Keratinocyte (primary cell): ENCODE results near the gene ZFP36L1. TPM values are rescaled to one million over a fixed set of nuclear protein-coding genes. Genes with fewer than 3 reads are reported as not detected.
"Not testable (repeated sequence)": the region's sequence is repeated elsewhere in the genome, so short reads cannot be mapped to it uniquely, and the experiment has no call there.

Source experiments
- DNase-seq: peaks from one replicate; pipeline ENCODE4 v3.0.0-alpha.2; 2011; ENCODE audit warnings: low read depth, missing footprints, low spot score
- FAIRE-seq: peaks from 2 replicates; lab custom pipeline; 2011; peaks lifted over from hg19 to GRCh38; lab: Jason Lieb, UNC
- H2AFZ ChIP-seq: 2 replicates; pipeline ENCODE4 v1.6.0; 2012; ENCODE audit warnings: low read length, control low read depth, inconsistent platforms; ENCODE audit not compliant: control insufficient read depth
- H3K27ac ChIP-seq: 2 replicates; pipeline ENCODE4 v1.5.1; 2011; ENCODE audit warnings: low read length; ENCODE audit not compliant: control insufficient read depth, insufficient read depth
- H3K27me3 ChIP-seq: 3 replicates; pipeline ENCODE4 v1.6.0; 2011; ENCODE audit warnings: low read length; ENCODE audit not compliant: control insufficient read depth, insufficient read depth; ENCODE audit errors: extremely low read depth
- H3K36me3 ChIP-seq, 2 experiments: 2 replicates in 1 of 2; 3 replicates in 1 of 2; pipeline ENCODE4 v1.5.1; 2011; ENCODE audit warnings: low read length in 2 of 2, mild to moderate bottlenecking in 1 of 2; ENCODE audit not compliant: control insufficient read depth in 2 of 2, insufficient read depth in 2 of 2; ENCODE audit errors: extremely low read depth in 1 of 2
- H3K4me1 ChIP-seq: 3 replicates; pipeline ENCODE4 v1.5.1; 2011; ENCODE audit warnings: low read length; ENCODE audit not compliant: control insufficient read depth, insufficient read depth; ENCODE audit errors: extremely low read depth
- H3K4me2 ChIP-seq: 3 replicates; pipeline ENCODE4 v1.6.0; 2011; ENCODE audit warnings: low read depth, low read length; ENCODE audit not compliant: control insufficient read depth, insufficient read depth; ENCODE audit errors: extremely low read depth
- H3K4me3 ChIP-seq, 3 experiments: fragments of 200-600 bp in 1 of 3; sonication (generic) in 1 of 3; 2 replicates in 2 of 3; 3 replicates in 1 of 3; pipeline ENCODE4 v1.5.1; 2011 to 2016; ENCODE audit warnings: low read length in 3 of 3, mild to moderate bottlenecking in 3 of 3, control low read depth in 2 of 3, inconsistent platforms in 1 of 3, low read depth in 1 of 3, mixed read lengths in 1 of 3, mixed run types in 1 of 3, moderate library complexity in 1 of 3; ENCODE audit not compliant: control insufficient read depth in 2 of 3, insufficient read depth in 2 of 3; ENCODE audit errors: extremely low read depth in 1 of 3
- H3K79me2 ChIP-seq: 2 replicates; pipeline ENCODE4 v1.6.0; 2012; ENCODE audit warnings: low read length; ENCODE audit not compliant: control insufficient read depth, insufficient read depth
- H3K9ac ChIP-seq: 3 replicates; pipeline ENCODE4 v1.6.0; 2011; ENCODE audit warnings: low read length; ENCODE audit not compliant: control insufficient read depth, insufficient read depth; ENCODE audit errors: extremely low read depth
- H3K9me1 ChIP-seq: 3 replicates; pipeline ENCODE4 v1.6.0; 2011; ENCODE audit warnings: low read length; ENCODE audit not compliant: control insufficient read depth, insufficient read depth; ENCODE audit errors: extremely low read depth
- H3K9me3 ChIP-seq: 2 replicates; pipeline ENCODE4 v1.5.1; 2012; ENCODE audit warnings: low read depth, low read length; ENCODE audit not compliant: control insufficient read depth
- H4K20me1 ChIP-seq: 3 replicates; pipeline ENCODE4 v1.6.0; 2011; ENCODE audit warnings: low read length; ENCODE audit not compliant: control insufficient read depth, insufficient read depth; ENCODE audit errors: extremely low read depth
- CTCF ChIP-seq, 3 experiments: IDR thresholded peaks in 1 of 3; conservative IDR thresholded peaks in 1 of 3; optimal IDR thresholded peaks in 1 of 3; 2 replicates in 2 of 3; 3 replicates in 1 of 3; pipeline versions ENCODE3 to v1.5.1; 2011; ENCODE audit warnings: low read length in 3 of 3, mild to moderate bottlenecking in 3 of 3, moderate library complexity in 2 of 3, control low read depth in 1 of 3, inconsistent platforms in 1 of 3; ENCODE audit not compliant: insufficient read depth in 2 of 3; ENCODE audit errors: extremely low read depth in 1 of 3
- EZH2 ChIP-seq: IDR thresholded peaks from one replicate; pipeline ENCODE4 v1.6.1; 2012; ENCODE audit warnings: inconsistent platforms, mild to moderate bottlenecking, low read length, moderate library complexity
- dilution Hi-C: fragments of 300-500 bp; cut with MboI; formaldehyde crosslinking; loops from one replicate; pipeline ENCODE4 v1.7.0; 2020; ENCODE audit warnings: low sequenced_read_pairs; ENCODE audit not compliant: extremely low pct_ligation_motif_present
- polyA plus RNA-seq, 5 experiments: library from polyadenylated mRNA; depleted of rRNA in 3 of 5; stranded (reverse) in 3 of 5; stranded (forward) in 1 of 5; unstranded in 1 of 5; fragments of >200 nt; gene quantifications; 1 replicate in 1 of 5; 2 replicates in 3 of 5; 3 replicates in 1 of 5; pipeline versions ENCODE4 v1.2.1 to v1.2.3, GENCODE V29; 2011 to 2012; ENCODE audit warnings: missing spikeins in 2 of 5, low read depth in 1 of 5, low replicate concordance in 1 of 5

ZFP36L1 gene
- polyA plus RNA-seq, 1 donor (not counting 4 experiments of a cell fraction or from before 2014, with no cell fraction given) = 85.2 TPM

GRCh38 chr14:68766299-68767247, 26.3 kb downstream of the ZFP36L1 start:
- no peak for DNase-seq
- Histone ChIP-seq H2AFZ (no peak overlapping the region), H3K9ac (no peak overlapping the region), H3K27me3 (no peaks in the 10 kb centered on the region), H3K27ac (no peak overlapping the region), H4K20me1 (no peaks in the 10 kb centered on the region), H3K79me2 (no peaks in the 10 kb centered on the region), H3K36me3 (no peaks in the 10 kb centered on the region), H3K9me1 (no peaks in the 10 kb centered on the region), H3K4me2 (no peak overlapping the region), H3K4me3 (no peak overlapping the region), H3K4me1 (peaks cover under 1% of the 10 kb centered on the region), H3K9me3 (no peaks in the 10 kb centered on the region)
- dilution Hi-C loops = no loop called here
- no peak for FAIRE-seq
- TF ChIP-seq CTCF (optimal IDR thresholded peaks at IDR 0.05 in 1 of 3, IDR thresholded peaks at IDR 0.05 in 1 of 3, conservative IDR thresholded peaks at IDR 0.05 in 1 of 3; ENCODE audit: extremely low read depth in 1 of 3, insufficient read depth in 2 of 3, low read length in 3 of 3) (no peak), EZH2 (no peak)

- H3K4me3 ChIP-seq, H3K9ac ChIP-seq, H3K27me3 ChIP-seq, H4K20me1 ChIP-seq, FAIRE-seq, DNase-seq, H3K9me1 ChIP-seq, H3K36me3 ChIP-seq, H3K79me2 ChIP-seq, H3K4me1 ChIP-seq, H3K9me3 ChIP-seq, H2AFZ ChIP-seq, H3K27ac ChIP-seq, dilution Hi-C loops, H3K4me2 ChIP-seq: not testable (repeated sequence)
These were observed 29.0 kb downstream of the ZFP36L1 start for GRCh38 chr14:68763843-68764242.
